PC-3 (cell line): ENCODE results near the gene KRTAP4-2. TPM values are rescaled to one million over a fixed set of nuclear protein-coding genes. Genes with fewer than 3 reads are reported as not detected.

ENCODE experiments used
- ATAC-seq: fragments of 200-7000 bp; cut with Tn5 transposase; 2 replicates; pipeline ENCODE4 v1.9.1; 2020; ENCODE audit warnings: mild to moderate bottlenecking, moderate library complexity
- BruUV-seq: library from RNA; stranded (reverse); fragments of 400-500 nt; replicated peaks from 2 replicates; lab custom pipeline; 2021; lab: Mats Ljungman, UMichigan
- CTCF ChIA-PET: fragments of 300-600 bp; sonication (Branson Sonifier 250); formaldehyde crosslinking; loops from one replicate; lab custom pipeline; 2022; ENCODE audit warnings: antibody characterized with exemption; lab: Charles Lee
- POLR2A ChIA-PET: fragments of 300-600 bp; sonication (Branson Sonifier 250); formaldehyde crosslinking; loops from one replicate; lab custom pipeline; 2022; ENCODE audit warnings: antibody characterized with exemption; ENCODE audit not compliant: unreplicated experiment; lab: Charles Lee
- DNase-seq: peaks from one replicate; pipeline ENCODE4 v3.0.0-alpha.2; 2015
- H2AFZ ChIP-seq: fragments of 300-600 bp; sonication (generic); 2 replicates; pipeline ENCODE4 v1.6.0; 2016; ENCODE audit warnings: antibody characterized with exemption, low read length
- H3F3A ChIP-seq: fragments of 300-600 bp; sonication (generic); one replicate; pipeline ENCODE4 v1.6.0; 2017; ENCODE audit warnings: antibody characterized with exemption, low read length, control low read depth, mild to moderate bottlenecking; ENCODE audit not compliant: unreplicated experiment
- H3K27ac ChIP-seq: fragments of 300-600 bp; sonication (generic); 2 replicates; pipeline ENCODE4 v1.5.1; 2016; ENCODE audit warnings: mild to moderate bottlenecking, low read length
- H3K27me3 ChIP-seq: fragments of 300-600 bp; sonication (generic); 2 replicates; pipeline ENCODE4 v1.6.1; 2016; ENCODE audit warnings: low read length, mixed read lengths
- H3K36me3 ChIP-seq: fragments of 300-600 bp; sonication (generic); 2 replicates; pipeline ENCODE4 v1.6.1; 2016; ENCODE audit warnings: low read depth, mixed run types, low read length, mixed read lengths
- H3K4me1 ChIP-seq: fragments of 300-600 bp; sonication (generic); 2 replicates; pipeline ENCODE4 v1.5.1; 2016; ENCODE audit warnings: low read length; ENCODE audit not compliant: insufficient read depth
- H3K4me2 ChIP-seq: fragments of 300-600 bp; sonication (generic); 2 replicates; pipeline ENCODE4 v1.6.0; 2016; ENCODE audit warnings: low read length
- H3K4me3 ChIP-seq: fragments of 300-600 bp; sonication (generic); 2 replicates; pipeline ENCODE4 v1.5.1; 2016; ENCODE audit warnings: mild to moderate bottlenecking, low read length, mixed read lengths
- H3K79me2 ChIP-seq: fragments of 300-600 bp; sonication (generic); 2 replicates; pipeline ENCODE4 v1.6.1; 2017; ENCODE audit warnings: low read length, mixed read lengths
- H3K9ac ChIP-seq: fragments of 300-600 bp; sonication (generic); 2 replicates; pipeline ENCODE4 v1.6.0; 2016; ENCODE audit warnings: mild to moderate bottlenecking, low read length
- H3K9me2 ChIP-seq: fragments of 300-600 bp; sonication (generic); replicated peaks from 2 replicates; pipeline ENCODE4 v1.6.1; 2016; ENCODE audit warnings: mixed run types, low read length, mixed read lengths
- H3K9me3 ChIP-seq: fragments of 300-600 bp; sonication (generic); 2 replicates; pipeline ENCODE4 v1.6.1; 2016; ENCODE audit warnings: low read length, mixed read lengths
- H4K20me1 ChIP-seq: fragments of 300-600 bp; sonication (generic); 2 replicates; pipeline ENCODE4 v1.6.1; 2016; ENCODE audit warnings: low read length, mixed read lengths
- CTCF ChIP-seq: fragments of 300-600 bp; sonication (generic); conservative IDR thresholded peaks from 2 replicates; pipeline ENCODE4 v1.5.1; 2017; ENCODE audit warnings: antibody characterized with exemption, low read depth, mild to moderate bottlenecking, low read length
- EZH2 ChIP-seq: fragments of 300-600 bp; sonication (generic); IDR thresholded peaks from one replicate; pipeline ENCODE4 v1.6.1; 2017; ENCODE audit warnings: antibody characterized with exemption, mild to moderate bottlenecking, low read length; ENCODE audit not compliant: unreplicated experiment
- EZH2phosphoT487 ChIP-seq: fragments of 300-600 bp; sonication (generic); IDR thresholded peaks from 2 replicates; pipeline ENCODE4 v1.6.1; 2018; ENCODE audit warnings: mild to moderate bottlenecking, antibody characterized with exemption, low read length, borderline replicate concordance
- intact Hi-C: fragments of 100-400 bp; cut with micrococcal nuclease; formaldehyde crosslinking; loops from 2 replicates; pipeline ENCODE4 v1.9.0; 2023
- total RNA-seq: library from RNA; depleted of rRNA; stranded (reverse); fragments of >200 nt; gene quantifications from 2 replicates; pipeline ENCODE4 v1.2.3, GENCODE V29; 2014; rRNA removed

Gene KRTAP4-2
- total RNA-seq, 1 experiment from 2014 or later: not detected

DNA sequence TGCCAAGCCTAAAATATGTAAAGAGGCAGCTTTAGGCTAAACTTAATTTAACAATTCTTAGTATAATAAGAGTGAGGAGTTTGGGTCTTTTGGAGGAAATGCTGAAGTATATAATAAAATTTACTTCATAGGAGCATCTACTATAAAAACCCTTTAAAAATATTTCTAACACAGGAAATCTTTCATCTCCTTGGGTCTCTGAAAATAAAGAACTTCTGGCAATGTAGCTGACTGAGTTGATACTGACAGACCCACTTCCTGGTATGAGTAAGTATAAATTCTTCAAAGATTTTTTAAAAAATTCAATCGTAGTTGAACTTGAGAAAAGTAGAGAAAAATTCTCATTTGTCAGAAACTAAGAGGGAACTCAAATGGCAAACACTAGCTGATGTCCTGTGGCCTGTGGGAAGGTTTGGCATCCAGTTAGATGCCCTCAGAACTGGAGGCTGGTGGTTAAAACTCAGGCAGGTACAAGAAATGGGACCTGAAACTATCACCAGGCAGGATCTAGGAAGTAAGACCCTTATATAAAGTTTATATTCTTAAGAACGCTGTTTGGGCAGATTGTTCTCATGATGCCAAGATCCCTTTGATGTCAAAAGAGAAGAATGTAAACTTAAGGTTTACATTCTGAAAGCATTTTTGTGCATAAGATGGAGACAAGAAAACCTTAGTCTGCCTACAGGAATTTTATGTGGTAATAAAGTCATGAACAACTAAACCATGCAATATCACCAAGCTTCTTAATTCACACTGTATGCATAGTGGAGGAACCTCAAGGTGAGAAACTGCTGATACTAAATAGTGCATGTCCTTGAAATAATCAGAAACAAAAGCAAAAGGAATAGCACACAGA, 43.9 kb downstream of the KRTAP4-2 start:
- ATAC-seq (peak; percentile 13; the same call in 1 of the 2 replicates), DNase-seq (no peak)
- no peaks in the 10 kb centered on the region for H4K20me1 ChIP-seq
- peaks cover 39% of the 10 kb centered on the region for H3K4me1 ChIP-seq
- peak overlapping the region; percentile 22; the same call in 1 of the 2 replicates for H3K4me2 ChIP-seq
- TF ChIP-seq CTCF (no peak), EZH2 (no peak), EZH2phosphoT487 (no peak)
- ChIA-PET POLR2A (no interaction called here), CTCF (no interaction called here)
- H3K9me3 ChIP-seq: no peaks in the 10 kb centered on the region
- no TSS peak for BruUV-seq
- H3K4me3 ChIP-seq: no peak overlapping the region
- intact Hi-C loops: no loop called here
- no peaks in the 10 kb centered on the region for H3K27me3 ChIP-seq
- H3K9ac ChIP-seq: no peak overlapping the region
- no peaks in the 10 kb centered on the region for H3K79me2 ChIP-seq
- H2AFZ ChIP-seq: peak overlapping the region; percentile 61; the same call in 1 of the 2 replicates
- no peaks in the 10 kb centered on the region for H3K36me3 ChIP-seq
- H3F3A ChIP-seq: peaks cover 7% of the 10 kb centered on the region
- H3K27ac ChIP-seq: peak overlapping the region; percentile 25
- no peaks in the 10 kb centered on the region for H3K9me2 ChIP-seq

DNA sequence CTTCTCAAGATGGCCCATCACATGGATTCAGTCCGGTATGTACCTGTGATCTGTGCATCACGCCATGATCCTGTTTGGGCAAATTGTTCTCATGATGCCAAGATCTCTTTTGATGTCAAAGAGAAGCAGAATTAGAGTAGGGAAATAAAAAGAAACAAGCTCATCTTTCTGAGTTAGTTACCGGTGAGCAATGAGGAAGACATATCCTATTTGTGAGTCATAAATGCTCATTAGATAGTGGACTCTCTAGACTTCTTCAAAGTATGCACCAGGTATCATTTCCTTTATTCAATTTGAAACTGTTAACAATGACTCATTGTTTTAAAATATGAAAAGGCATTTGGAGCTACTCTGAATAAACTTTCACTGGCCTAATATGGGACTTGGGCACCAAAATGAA, 46.0 kb downstream of the KRTAP4-2 start:
- H3K9me2 ChIP-seq: no peaks in the 10 kb centered on the region
- TF ChIP-seq EZH2phosphoT487 (no peak), EZH2 (no peak), CTCF (no peak)
- ATAC-seq (peak; percentile 96), DNase-seq (peak; percentile 80)
- H3K9me3 ChIP-seq: no peaks in the 10 kb centered on the region
- H3K4me3 ChIP-seq: no peak overlapping the region
- H2AFZ ChIP-seq: no peak overlapping the region; the same call in 1 of the 2 replicates
- H3F3A ChIP-seq: peaks cover 7% of the 10 kb centered on the region
- ChIA-PET CTCF (no interaction called here), POLR2A (interaction anchor here (0.6 to 0.7 kb wide), 2 partner anchors 73 to 191 kb away, joined by 4 to 5 read pairs; no protein-coding TSS in a partner anchor)
- no peaks in the 10 kb centered on the region for H4K20me1 ChIP-seq
- peak overlapping the region; percentile 48 for H3K4me2 ChIP-seq
- H3K79me2 ChIP-seq: no peaks in the 10 kb centered on the region
- H3K36me3 ChIP-seq: no peaks in the 10 kb centered on the region
- no TSS peak for BruUV-seq
- H3K27ac ChIP-seq: peak overlapping the region; percentile 56
- intact Hi-C loops: loop anchor here (1.0 kb wide), 1 partner anchor 8 kb away; the partner anchor contains the start of gene KRTAP4-6
- H3K27me3 ChIP-seq: no peaks in the 10 kb centered on the region
- H3K9ac ChIP-seq: no peak overlapping the region
- H3K4me1 ChIP-seq: peaks cover 39% of the 10 kb centered on the region

Other genes starting within 250 kb of the KRTAP4-2 start
- gene KRT23, start 240.6 kb downstream of the KRTAP4-2 start, total RNA-seq: not detected in 2 replicates
- gene KRT39, start 211.3 kb downstream of the KRTAP4-2 start, total RNA-seq: not detected in 2 replicates
- gene KRT40, start 193.9 kb downstream of the KRTAP4-2 start, total RNA-seq: not detected in 2 replicates
- gene KRTAP3-3, start 184.1 kb downstream of the KRTAP4-2 start, total RNA-seq: not detected in 2 replicates
- not detected in 2 replicates for gene KRTAP3-2, start 178.3 kb downstream of the KRTAP4-2 start, total RNA-seq
- 1.6 TPM in 1 of 2 replicates, not detected in the other for gene KRTAP3-1, start 169.1 kb downstream of the KRTAP4-2 start, total RNA-seq
- 0.51 TPM in 1 of 2 replicates, not detected in the other for gene KRTAP1-5, start 151.0 kb downstream of the KRTAP4-2 start, total RNA-seq
- gene KRTAP1-4, start 148.0 kb downstream of the KRTAP4-2 start, total RNA-seq: not detected in 2 replicates
- gene KRTAP1-3, start 143.3 kb downstream of the KRTAP4-2 start, total RNA-seq: not detected in 2 replicates
- gene KRTAP1-1, start 136.8 kb downstream of the KRTAP4-2 start, total RNA-seq: not detected in 2 replicates
- not detected in 2 replicates for gene KRTAP2-1, start 130.9 kb downstream of the KRTAP4-2 start, total RNA-seq
- not detected in 2 replicates for gene KRTAP2-2, start 123.0 kb downstream of the KRTAP4-2 start, total RNA-seq
- 10.8 and 12.4 TPM in 2 replicates for gene KRTAP2-3, start 118.1 kb downstream of the KRTAP4-2 start, total RNA-seq
- gene KRTAP2-4, start 112.3 kb downstream of the KRTAP4-2 start, total RNA-seq: not detected in 2 replicates
- gene KRTAP4-7, start 94.1 kb downstream of the KRTAP4-2 start, total RNA-seq: not detected in 2 replicates
- not detected in 2 replicates for gene KRTAP4-8, start 80.1 kb downstream of the KRTAP4-2 start, total RNA-seq
- not detected in 2 replicates for gene KRTAP4-16, start 76.0 kb downstream of the KRTAP4-2 start, total RNA-seq
- gene KRTAP4-9, start 72.8 kb downstream of the KRTAP4-2 start, total RNA-seq: not detected in 2 replicates
- gene KRTAP4-11, start 59.8 kb downstream of the KRTAP4-2 start, total RNA-seq: not detected in 2 replicates
- gene KRTAP4-12, start 54.0 kb downstream of the KRTAP4-2 start, total RNA-seq: not detected in 2 replicates
- gene KRTAP4-6, start 37.7 kb downstream of the KRTAP4-2 start, total RNA-seq: not detected in 2 replicates
- gene KRTAP4-5, start 28.4 kb downstream of the KRTAP4-2 start, total RNA-seq: not detected in 2 replicates
- gene KRTAP4-4, start 17.5 kb downstream of the KRTAP4-2 start, total RNA-seq: not detected in 2 replicates
- gene KRTAP4-3, start 10.0 kb downstream of the KRTAP4-2 start, total RNA-seq: not detected in 2 replicates
- not detected in 2 replicates for gene KRTAP4-1, start 6.7 kb upstream of the KRTAP4-2 start, total RNA-seq
- gene KRTAP9-1, start 11.7 kb upstream of the KRTAP4-2 start, total RNA-seq: not detected in 2 replicates
- gene KRTAP9-2, start 48.4 kb upstream of the KRTAP4-2 start, total RNA-seq: not detected in 2 replicates
- gene KRTAP9-3, start 54.2 kb upstream of the KRTAP4-2 start, total RNA-seq: not detected in 2 replicates
- not detected in 2 replicates for gene KRTAP9-8, start 59.8 kb upstream of the KRTAP4-2 start, total RNA-seq
- gene KRTAP9-4, start 71.5 kb upstream of the KRTAP4-2 start, total RNA-seq: not detected in 2 replicates
- gene KRTAP9-9, start 77.2 kb upstream of the KRTAP4-2 start, total RNA-seq: not detected in 2 replicates
- gene KRTAP9-6, start 87.2 kb upstream of the KRTAP4-2 start, total RNA-seq: not detected in 2 replicates
- gene KRTAP9-7, start 97.5 kb upstream of the KRTAP4-2 start, total RNA-seq: not detected in 2 replicates
- not detected in 2 replicates for gene KRTAP29-1, start 124.6 kb upstream of the KRTAP4-2 start, total RNA-seq
- not detected in 2 replicates for gene KRTAP16-1, start 131.1 kb upstream of the KRTAP4-2 start, total RNA-seq
- not detected in 2 replicates for gene KRTAP17-1, start 137.5 kb upstream of the KRTAP4-2 start, total RNA-seq
- gene KRT33A, start 172.6 kb upstream of the KRTAP4-2 start, total RNA-seq: not detected in 2 replicates
- not detected in 2 replicates for gene KRT33B, start 191.6 kb upstream of the KRTAP4-2 start, total RNA-seq
- 2.9 and 5.1 TPM in 2 replicates for gene KRT34, start 204.1 kb upstream of the KRTAP4-2 start, total RNA-seq
- gene KRT31, start 219.4 kb upstream of the KRTAP4-2 start, total RNA-seq: not detected in 2 replicates
- 3.2 and 4.6 TPM in 2 replicates for gene KRT37, start 246.4 kb upstream of the KRTAP4-2 start, total RNA-seq